HUDEP-2 (cell line): ENCODE data around the gene SEMA3E.

Experiments
- DNase-seq, 76 experiments: peaks; one replicate each; lab custom pipeline; 2025; ENCODE audit not compliant: unreplicated experiment in 76 of 76; lab: John Stamatoyannopoulos, UW

Gene SEMA3E

DNA sequence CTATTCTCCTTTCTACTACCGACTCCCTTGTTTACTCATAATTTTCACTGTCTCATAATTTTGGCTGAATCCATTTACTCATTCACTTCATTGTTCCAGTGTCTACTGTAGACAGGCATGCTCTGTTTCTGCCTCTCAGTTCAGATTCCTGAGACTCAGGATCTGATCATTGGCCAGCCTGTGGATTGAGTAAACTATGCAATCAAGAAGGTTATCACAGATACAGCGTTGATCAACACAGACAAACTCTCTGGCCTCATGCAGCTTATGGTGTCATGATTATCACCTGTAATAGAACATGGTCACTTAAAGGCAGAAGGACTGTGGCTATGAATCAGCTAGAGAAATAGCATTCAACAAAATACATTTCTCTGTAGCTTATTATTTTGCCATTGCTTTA, 86.0 kb downstream of the SEMA3E start:
- DNase-seq, result no peak

DNA sequence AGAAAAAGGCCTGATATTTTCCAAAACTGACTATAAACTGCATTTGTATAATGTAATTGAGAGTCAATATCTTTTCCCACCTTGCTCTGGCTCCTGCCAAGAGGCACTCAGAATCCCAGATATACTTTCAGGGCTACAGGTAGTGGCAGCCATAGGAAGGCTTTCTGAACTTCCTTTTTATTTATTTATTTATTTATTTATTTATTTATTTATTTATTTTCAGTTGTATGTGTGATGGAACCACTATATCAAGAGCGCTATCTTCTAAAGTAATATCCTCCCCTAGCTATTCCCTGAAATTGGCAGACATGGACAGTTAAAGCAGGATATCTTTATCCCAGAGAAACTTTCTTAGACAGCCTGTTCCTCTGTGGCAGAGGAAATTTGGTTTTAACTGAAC, 86.7 kb downstream of the SEMA3E start:
- DNase-seq, result no peak

DNA sequence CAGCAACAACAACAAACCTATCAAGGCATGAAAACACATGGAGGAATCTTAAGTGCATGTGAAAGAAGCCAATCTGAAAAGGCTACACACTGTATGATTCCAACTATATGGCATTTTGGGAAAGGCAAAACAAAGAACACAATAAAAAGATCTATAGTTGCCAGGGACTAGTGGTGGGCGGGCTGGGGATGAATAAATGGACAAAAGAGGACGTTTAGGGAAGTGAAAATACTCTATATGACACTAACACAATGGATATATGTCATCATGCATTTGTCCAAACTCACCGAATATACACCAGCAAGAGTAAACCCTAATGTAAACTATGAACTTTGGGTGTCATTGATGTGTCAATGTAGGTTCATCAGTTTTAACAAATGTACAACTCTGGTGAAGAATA, 89.1 kb downstream of the SEMA3E start:
- DNase-seq, result no peak

DNA sequence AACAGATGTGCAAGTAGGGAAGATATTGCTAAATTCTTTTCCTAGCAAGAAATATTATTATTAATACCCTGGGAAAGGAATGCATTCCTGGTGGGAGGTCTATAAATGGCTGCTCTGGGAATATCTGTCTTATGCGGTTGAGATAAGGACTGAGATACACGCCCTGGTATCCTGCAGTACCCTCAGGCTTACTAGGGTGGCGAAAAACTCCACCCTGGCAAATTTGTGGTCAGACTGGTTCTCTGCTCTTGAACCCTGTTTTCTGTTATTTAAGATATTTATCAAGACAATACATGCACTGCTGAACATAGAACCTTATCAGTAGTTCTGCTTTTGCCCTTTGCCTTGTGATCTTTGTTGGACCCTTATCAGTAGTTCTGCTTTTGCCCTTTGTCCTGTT, 96.4 kb downstream of the SEMA3E start:
- DNase-seq, result peak in 24 of 76 experiments; percentile 0 to 77 (median 22)

DNA sequence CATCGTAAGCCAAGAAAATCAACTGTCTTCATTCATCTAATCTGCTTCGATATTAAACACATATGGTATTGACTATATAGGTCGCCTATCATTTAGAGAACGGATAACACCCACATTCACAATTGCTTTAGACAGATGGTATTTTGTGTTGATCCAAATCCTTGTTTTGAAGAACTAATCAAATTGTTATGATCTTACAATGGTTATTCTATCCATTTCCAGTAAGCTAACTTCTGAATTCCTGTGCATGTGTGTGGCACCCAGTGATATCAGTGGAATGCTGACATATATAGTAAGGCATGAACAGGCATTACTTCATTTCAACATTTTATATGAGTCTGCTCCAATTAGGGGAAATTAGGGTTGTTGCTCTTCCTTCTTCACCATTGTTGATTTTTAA, 98.8 kb downstream of the SEMA3E start:
- DNase-seq, result no peak

DNA sequence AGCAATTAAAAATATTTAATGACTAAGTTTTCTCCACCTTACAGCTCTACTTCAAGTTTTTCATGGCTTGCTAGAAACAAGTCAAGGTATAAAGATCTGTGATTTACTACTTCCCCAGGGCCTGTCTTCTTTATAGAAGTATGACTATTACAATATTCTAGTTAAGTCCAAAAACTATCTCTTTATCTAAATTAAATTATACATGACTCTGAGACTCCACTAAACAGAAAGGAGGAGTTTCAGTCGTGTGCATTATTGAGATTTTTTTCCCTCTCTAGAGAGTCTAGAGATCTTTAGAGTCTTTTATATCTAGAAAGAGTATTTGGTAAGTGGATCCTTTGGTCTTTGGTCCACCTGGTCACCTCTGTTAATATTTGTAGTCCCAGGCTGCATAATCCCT, 100.7 kb downstream of the SEMA3E start:
- DNase-seq, result no peak

DNA sequence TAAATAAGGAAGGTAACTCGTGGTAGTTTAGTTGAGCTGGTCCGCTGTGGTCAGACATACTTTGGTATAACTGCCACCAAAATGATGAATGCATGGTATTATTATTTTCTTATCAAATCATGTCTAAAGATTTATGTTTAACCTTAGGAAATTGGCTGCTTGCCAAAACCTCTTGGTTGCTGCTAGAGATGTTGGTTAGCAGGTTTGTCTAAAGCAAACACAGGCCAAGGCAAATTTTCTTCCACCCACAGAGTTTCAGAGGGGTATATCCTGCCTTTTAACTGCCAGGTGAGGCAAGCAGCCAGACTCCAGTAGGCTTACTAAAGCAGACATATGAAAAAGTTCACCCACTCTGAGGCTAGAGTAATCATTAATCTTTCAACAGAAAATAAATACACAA, 101.4 kb downstream of the SEMA3E start:
- DNase-seq, result peak in 2 of 76 experiments; percentile 4 to 8

DNA sequence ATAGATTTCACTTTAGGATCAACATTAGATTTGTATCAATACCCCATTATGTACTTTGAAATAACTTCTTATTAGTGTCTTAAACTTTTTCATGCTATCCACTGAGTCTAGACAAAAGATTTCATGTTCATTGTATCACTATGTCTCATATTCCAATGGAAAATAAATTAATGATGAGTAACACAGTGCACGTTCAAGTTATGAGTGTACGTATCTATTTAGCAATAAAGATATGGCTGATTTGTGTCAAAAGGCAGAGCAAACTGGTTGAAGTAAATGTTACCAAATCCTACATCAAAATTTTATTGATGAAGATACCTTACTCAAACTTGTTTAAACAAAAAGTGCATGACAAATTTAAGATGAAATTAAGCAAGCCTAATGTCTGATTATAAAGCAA, 102.4 kb downstream of the SEMA3E start:
- DNase-seq, result no peak

DNA sequence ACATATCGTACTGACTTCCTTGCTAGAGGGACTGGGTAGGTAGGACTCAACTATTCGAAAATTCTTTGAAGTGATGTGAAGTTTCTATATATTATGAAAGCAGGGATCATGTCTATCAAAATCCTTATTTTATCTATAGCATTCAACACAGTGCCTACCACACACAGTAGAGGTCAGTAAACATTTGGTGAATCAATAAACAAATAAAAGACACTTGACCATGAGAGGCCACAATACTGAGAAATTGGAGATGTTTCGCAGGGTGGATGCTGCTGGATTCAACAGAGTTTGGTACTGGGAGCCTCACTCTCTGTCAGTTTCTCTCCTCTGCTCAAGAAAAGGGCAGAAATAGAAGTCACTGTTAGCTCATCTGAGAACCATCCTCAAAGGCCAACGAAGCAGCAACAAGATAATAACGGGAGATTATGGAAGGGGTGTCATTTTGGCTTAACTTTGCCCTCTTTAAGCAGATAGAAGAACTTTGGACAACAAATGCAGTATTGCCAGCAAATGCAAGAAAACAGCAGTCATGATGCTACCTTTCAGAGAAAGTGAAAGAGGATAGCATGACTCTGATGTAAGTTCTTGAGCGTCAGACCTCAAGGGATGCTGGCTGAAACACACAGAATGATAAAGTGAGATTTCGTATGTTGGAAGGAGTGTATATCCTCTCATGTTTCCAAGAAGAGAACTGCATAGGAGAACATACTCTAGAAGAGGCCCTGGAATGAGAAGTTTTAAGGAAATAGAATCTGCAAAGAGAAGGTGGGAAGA, 107.6 kb downstream of the SEMA3E start:
- no peak for DNase-seq

DNA sequence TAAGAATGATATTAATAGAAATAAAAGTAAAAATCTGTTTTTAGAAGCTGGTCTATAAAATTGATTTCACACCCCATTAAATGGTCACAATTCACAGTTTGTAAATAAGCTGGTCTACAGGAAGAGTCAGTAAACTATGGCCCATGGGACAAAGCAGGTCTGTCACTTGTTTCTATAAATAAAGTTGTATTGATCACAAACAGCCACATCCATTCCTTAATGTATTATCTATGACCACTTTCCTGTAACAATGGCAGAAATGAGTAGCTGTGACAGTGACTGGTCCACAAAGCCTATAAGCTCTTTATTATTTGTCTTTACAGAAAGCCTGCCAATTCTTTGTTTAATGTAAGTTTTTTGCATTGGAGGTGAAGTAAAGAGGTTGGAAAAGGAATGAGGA, 114.5 kb downstream of the SEMA3E start:
- no peak for DNase-seq

DNA sequence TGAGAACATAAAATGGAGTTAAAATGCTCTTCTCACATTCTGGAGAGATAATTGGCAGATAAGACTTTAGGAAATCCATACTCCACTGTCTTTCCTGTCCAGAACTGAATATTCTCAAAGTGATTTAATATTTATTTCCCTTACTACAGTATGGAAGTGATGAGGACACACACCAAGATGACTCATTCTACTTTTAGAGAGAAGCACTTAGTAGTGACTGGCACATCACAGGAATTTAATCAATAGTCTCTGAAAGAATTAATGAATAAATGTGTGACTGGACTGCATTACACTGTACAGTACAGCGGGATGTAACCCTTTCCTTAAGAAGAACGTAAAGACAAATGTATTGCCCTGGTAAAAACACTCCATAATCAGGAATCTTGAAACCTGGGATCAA, 116.7 kb downstream of the SEMA3E start:
- DNase-seq, result no peak

DNA sequence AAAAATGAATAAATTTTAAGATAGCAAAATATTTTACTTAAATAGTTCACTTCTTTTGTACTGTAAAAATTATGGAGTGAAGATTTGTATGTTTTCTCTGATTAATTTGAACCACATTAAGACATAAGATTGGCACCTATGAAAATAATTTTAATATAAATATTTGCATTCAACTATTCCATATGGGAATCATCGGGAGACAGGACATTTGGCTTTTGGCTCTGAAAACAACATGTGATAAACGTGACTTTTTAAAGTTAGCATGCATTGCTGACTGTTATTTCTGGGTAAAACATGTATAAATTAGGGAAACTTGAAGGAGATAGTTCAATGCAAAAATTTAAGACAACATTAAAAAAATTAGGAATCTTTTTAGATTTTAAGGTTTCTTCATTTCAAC, 117.2 kb downstream of the SEMA3E start:
- no peak for DNase-seq

DNA sequence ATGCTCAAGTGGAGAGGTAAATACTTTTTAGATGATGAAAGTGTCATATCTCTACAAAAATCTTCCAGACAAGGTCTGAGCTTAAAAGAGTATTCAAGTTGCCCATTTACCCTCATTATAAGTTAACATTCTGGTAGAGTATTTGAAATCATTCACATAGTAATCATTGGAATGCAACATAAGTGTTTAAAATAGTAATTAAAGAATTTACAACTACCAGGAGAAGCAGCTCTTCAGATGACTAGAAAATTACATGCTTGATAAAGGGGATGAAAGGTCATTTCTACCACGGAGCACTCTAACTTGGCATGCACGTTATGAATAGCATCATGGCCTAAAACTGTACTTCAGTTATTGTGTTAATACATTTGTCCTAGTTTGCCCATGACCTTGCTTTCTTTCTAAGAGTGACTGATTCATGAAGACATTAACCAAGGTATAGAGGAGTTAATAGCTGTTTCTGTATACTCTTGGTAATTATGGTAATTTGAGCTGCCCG, 120.0 kb downstream of the SEMA3E start:
- DNase-seq, result no peak

DNA sequence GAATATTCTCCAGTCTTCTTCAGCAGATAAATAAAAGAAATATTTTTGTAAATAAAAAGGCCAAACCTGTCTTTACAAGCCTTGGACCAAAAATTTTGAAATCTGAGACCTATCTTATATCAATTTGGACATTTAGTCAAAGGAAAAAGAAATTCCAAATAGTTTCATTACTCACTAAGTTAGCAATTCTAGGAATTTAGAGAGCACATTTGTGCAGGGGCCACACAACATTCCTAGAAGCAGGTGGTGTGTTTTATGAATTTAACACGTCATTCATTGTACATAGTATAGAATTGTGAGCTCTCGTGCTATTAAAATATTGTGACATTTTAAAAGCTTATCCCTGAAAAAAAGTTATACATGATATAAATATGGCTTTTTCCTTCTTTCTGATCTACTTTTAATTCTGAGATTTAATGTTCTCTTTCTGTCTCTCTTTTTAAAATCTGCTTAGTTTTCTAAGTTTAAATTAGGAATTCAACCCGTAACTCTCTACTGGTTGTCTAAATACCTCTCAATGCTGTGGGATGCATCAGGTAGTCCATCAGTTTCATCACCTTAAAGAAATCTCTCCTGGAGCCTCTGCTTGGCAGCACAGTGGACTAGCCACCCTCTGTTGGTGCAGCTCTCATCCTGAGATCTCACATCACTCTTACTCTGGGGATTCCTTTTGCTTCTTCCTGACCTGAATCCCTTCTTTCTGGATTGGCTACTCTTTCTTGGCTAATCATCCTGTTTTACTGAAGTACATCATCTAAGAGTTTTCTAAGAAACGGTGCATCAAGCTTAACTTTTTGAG, 124.5 kb downstream of the SEMA3E start:
- DNase-seq, result no peak

DNA sequence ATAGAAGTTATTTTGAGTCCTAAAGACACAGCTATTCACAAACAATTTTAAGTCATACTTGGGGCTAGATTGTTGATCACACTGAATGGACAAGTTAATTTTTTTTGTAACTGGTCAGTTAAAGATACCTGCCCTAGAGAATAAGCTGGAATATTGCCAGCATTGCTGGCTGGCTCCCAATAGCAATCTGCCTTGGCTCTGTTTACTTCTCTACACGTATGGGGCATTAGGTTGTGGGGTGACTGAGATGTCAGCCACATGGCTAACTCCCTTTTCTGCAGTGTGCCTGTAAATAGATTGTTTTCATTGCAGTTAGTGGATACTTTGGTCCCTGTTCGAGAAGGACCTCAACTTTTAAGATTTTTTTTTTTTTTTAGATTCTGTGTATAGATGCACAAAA, 128.2 kb downstream of the SEMA3E start:
- no peak for DNase-seq

DNA sequence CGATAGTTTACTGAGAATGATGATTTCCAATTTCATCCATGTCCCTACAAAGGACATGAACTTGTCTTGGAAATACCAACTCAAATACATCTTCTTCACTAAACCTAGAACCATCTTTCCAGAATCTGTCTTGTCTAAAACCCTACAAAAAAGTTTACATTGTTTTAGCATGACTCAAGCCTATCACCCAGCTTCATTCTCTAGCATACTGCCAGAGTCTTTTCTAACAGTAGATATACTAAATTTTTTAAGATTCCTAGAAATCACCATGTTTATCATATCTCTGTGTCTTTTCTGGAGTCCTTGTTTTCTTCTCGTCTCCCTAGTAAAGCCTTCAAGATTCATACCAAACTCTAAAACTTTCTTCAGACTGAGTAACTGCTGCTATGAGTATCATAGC, 129.7 kb downstream of the SEMA3E start:
- DNase-seq, result no peak

DNA sequence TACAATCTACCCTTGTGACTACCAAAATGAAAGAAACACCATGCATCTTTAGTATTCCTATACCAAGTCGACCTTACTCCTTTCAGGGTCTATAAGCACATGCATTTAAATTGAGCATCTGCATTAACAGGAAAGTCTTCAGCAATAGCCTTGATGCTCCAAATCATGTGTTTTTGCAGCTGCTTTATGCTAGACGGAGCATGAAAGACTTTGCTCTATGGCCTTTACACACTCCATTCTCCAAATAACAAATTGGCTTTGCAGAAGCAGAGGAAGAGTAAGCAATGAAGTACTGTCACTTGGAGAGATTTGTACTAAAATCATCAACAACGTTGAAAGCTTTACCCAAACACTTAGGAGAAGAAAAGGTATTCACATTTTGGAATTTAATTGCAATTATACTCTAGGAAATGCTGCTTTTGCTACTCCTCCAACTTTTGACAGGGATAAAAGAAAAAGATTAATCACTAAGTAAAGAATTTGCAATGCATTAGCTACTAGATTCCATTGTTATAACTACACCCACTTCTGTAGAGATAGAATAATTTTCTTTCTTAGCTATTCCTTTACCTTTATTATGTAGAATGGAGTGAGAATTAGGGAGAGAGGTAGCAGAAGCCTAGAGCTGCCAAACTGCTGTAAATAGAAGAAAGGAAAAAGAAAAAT, 131.8 kb downstream of the SEMA3E start:
- no peak for DNase-seq

DNA sequence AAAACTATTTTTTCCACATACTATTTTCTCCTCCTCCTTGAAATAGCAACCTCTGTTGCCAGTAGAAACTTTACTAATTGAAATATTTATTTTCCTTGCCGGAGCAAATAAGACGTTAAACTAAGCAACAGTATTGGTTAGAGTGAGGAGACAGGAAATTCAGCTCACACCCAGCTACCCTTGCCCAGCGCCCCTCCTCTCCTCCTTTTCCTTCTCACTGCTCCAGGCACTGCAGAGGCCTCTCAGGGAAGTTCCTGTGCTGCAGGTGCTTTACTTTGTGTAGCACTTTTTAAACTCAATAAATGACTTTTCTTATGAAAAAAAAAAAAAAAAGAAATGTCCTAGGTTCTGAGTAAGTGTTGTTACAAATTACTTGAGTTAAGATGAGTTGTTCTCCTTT, 134.0 kb downstream of the SEMA3E start:
- DNase-seq, result no peak

DNA sequence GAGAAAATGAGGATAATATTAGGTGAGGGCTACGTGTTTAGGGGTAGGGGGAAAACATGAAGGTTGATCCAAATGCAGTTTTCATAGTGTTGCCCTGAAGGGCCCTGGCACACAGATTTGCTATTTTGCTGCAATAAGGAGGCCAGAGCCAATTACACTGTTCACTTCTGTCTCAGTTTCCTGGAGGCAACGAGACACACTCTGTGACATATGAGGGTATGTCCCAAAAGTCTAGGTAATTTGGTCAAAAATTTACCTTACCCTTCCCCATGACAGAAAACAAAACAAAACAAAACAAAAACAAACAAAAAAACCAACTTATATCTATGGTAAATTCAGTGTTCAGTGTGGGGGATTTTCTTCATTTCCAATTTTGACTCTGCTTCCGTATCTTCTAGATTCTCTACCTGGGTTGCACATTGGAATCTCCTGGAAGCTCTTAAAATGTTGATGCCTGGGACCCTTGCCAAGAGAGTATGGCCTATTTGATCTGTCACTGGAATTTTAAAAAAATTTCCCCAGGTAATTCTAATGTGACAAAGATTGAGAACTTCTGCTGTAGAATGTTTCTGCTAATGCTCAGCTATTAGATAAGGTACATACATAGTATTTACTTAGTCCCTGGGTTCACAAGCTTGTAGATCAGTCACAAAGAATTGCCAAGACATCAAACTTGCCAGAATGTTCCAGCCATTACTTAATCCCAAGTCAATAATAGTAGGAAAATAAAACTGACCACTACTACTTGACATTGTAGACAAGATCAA, 139.5 kb downstream of the SEMA3E start:
- no peak for DNase-seq

DNA sequence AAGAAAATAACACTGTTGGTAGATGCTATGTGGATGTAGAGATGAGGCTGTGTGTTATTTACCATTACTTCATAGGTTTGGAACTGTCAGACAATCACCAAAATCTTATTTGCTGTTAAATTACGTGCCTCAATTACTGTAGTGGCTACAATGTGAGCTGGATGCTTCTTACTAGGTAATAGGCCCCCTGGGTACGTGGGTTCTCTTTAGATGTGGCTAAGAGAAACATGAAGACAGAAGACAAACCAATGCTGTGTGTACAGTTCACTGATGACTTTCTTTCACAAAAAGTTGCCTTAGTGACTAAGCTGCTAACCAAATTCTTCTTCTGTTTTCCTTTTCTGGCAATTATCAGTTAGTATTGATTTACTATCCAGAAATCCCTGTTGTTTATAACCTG, 144.6 kb downstream of the SEMA3E start:
- no peak for DNase-seq

DNA sequence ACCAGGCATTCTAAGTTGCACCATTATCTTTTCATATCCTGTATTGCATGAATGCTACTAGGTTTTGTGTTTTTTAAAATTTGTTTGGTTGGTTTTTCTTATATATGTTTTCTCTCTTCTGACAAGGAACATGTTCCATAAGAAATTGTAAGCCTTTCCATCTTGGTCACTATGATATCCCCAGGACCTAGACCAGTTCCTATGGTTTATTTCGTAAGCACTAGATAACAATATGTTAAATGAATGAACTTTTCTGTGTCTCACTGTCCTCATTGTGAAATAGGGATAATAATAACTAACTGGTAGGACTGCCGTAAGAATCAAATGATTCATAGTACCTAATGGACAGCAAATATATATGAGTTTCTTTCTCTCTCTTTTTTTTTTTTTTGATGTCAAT, 146.3 kb downstream of the SEMA3E start:
- DNase-seq, result no peak
